NK-92 (cell line): Measurements from ENCODE around the gene ALPP.
"Not testable (repeated sequence)": the region's sequence is repeated elsewhere in the genome, so short reads cannot be mapped to it uniquely, and the experiment has no call there.

Experiments
- DNase-seq: peaks from one replicate; lab custom pipeline; 2025; ENCODE audit not compliant: unreplicated experiment; lab: John Stamatoyannopoulos, UW

ALPP gene

DNA sequence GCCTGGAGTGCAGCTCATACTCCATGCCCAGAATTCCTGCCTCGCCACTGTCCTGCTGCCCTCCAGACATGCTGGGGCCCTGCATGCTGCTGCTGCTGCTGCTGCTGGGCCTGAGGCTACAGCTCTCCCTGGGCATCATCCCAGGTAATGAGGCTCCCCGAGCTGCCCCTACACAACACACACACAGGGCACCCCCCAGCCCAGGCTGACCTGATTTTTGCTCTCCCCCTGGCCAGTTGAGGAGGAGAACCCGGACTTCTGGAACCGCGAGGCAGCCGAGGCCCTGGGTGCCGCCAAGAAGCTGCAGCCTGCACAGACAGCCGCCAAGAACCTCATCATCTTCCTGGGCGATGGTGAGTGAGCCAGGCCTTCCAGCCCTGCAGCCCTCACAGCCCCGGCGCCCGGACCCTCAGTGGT lies at the start of gene ALPP:
Gene ALPP, plus strand, starts transcription at position 17 of the 417 bp plus-strand sequence. Its CDS starts 52 bp downstream, at position 69.
- DNase-seq, result not testable (repeated sequence)

GRCh38 chr2:232329716-232330067 lies 48.9 kb upstream of the ALPP start:
- no peak for DNase-seq

GRCh38 chr2:232330068-232330999 lies 48.2 kb upstream of the ALPP start:
- DNase-seq, result no peak

GRCh38 chr2:232331061-232331460 lies 47.5 kb upstream of the ALPP start:
- not testable (repeated sequence) for DNase-seq

DNA sequence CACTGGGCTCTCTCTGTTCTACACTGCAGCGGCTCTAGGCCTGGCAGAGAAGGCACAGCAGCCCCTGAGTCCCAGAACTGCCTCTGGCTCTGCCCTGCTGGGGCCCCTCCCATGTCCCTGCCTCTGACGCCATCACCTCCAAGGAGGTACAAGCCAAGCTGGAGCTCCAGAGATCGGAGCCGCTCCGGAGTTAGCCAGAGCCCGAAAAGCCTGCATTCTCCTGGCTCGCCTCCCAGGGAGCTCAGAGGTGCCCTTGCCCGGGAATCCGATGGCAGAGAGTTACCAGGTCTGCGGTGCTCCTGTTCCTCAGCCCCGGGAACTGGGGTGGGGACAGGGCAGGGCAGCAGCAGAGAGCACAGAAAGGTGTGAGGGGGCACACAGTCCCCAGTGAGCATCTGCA lies 46.9 kb upstream of the ALPP start:
- not testable (repeated sequence) for DNase-seq

- not testable (repeated sequence) for DNase-seq
Observed at GRCh38 chr2:232332244-232332939, 46.2 kb upstream of the ALPP start.

DNA sequence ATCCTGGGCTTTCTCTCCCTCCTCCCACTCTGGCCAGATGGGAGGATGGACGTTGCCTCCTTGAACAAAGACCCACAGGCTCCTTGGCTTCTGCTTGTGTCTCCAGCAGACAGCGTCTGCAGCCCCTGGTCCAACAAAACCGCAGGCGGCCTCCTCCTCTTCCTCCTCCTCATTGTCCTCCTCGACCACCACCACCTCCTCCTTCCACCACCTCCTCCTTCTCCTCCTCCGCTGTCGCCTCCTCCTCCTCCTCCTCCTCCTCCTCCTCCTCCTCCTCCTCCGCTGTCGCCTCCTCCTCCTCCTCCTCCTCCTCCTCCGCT lies 45.7 kb upstream of the ALPP start:
- no peak for DNase-seq

- DNase-seq, result no peak
Observed at GRCh38 chr2:232333361-232334135, 45.0 kb upstream of the ALPP start.

GRCh38 chr2:232334136-232334884 lies 44.2 kb upstream of the ALPP start:
- DNase-seq, result not testable (repeated sequence)

DNA sequence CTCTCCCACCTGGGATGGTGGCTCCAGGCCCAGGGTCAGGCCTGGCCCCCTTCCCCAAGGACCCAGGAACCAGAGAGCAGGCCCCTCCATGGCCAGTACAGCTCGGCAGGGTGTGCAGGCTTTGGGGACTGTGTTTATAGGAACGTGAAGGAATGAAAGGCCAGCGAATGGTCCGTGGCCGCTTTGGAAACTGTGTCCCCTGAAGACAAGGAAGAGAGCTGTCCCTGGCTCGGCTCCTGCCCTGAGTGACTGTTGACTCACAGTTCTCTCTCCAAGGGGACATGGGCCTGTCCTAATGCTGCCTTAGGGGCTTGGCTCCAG lies 43.7 kb upstream of the ALPP start:
- DNase-seq, result not testable (repeated sequence)

DNA sequence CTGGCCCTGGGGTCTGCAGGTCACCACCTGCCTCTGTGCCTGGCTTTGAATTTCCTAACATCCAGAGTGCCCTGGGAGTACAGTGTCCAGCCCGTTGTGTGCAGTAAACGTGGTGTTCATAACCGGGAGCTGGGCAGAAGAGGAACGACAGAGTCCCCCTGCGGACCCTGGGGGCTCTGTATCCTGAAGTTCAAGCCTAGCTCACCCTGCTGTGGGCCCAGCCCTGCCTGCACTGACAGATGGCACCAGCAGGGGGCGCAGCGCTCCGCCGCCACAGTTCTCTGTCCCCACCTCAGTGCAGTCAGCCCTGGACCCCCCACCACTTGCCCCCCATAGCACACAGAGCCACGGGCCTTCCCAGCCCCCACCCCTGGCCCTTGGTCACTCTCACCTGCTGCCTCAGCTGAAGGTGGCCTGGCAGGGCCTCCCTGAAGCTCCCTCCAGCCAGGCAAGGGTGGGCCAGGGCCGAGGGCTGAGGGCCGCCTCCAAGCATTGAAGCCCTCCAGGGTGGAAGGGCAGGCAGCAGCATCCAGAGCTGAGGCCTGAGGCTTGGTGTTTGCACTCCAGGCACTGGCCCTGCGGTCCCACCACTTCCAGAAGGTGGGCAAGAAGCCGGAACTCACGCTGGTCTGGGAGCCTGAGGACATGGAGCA lies 43.2 kb upstream of the ALPP start:
- DNase-seq, result not testable (repeated sequence)

DNA sequence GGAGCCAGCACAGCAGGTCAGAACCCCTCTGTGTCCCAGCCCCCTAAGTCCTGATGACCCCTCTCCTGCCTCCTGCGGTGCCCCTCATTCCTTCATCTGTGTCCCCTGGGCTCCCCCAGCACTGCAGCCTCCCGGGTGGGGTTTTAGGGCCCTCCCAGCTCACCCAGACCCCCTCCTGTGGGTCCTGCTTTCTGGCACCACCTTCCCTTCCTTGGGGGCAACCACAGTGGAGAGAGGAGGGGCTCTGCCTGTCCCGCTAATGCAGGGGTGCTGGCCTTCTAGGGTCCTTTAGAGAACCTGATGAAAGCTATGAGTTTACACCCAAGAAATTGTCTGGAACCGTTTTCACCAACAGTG lies 42.7 kb upstream of the ALPP start:
- DNase-seq, result no peak

GRCh38 chr2:232336241-232336736 lies 42.3 kb upstream of the ALPP start:
- no peak for DNase-seq

- DNase-seq, result no peak
Observed at GRCh38 chr2:232336981-232337720, 41.4 kb upstream of the ALPP start.

- not testable (repeated sequence) for DNase-seq
Observed at GRCh38 chr2:232338094-232338758, 40.3 kb upstream of the ALPP start.

GRCh38 chr2:232338759-232339106 lies 39.8 kb upstream of the ALPP start:
- no peak for DNase-seq

DNA sequence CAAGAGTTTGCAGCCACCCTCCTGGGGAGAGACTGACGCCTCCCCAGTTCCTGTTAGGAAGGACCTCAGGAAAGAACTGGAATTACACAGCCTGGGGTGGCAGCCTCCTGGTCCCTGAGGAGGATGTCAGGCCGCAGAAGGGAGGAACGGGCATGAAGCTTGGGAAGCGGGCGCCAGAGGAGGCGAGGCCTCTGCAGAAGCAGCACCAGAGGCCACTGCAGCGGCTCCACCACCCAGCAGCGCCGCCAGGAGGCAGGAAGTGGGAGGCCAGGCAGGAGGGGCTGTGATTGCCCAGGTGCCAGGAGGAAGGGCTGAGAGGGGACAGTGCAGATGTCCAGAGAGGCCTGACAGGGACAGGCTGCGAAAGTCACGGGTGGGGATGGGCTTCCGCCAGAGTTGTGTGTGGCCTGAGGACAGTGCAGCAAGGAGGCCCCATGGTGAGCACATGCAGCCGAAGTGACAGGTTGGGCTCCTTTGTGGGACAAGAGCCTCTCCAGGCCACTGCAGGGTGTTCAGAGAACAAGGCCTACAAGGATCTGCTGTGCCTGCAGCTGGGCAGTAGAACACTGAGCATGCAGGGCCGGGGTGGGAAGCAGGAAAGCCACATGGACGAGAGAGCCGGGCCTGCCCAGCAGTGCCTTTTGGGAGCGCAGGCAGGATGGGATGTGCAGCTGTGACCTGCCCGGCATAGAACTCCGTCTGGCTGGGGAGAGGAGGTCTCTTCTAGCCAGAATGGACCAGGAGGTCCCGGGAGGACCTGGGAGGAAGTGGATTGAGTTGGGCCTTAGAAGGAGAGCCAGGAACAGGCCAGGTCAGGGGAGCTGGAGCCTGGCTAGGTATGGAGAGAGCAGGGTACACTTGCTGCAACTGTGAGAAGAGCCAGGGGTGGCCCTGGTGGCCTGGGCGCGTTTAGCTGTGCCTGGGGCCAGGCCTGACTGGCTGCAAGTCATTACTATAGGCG lies 39.1 kb upstream of the ALPP start:
- no peak for DNase-seq
